ENCODE data around the gene COQ8B.

GRCh38 chr19:40717325-40717879 lies 716 bp upstream of the COQ8B start:
- TF ChIP-seq CTCF (IDR thresholded peaks at IDR 0.05), result peak in 1 of 6 experiments; percentile 2
- no peak for TF ChIP-seq POLR2A (IDR thresholded peaks at IDR 0.05)

Measured in thyroid gland (tissue), 4 donors.